Thoracic aorta (tissue), 2 donors: ENCODE results near the gene ALDH3A2. TPM values are rescaled to one million over a fixed set of nuclear protein-coding genes. Genes with fewer than 3 reads are reported as not detected.

ENCODE experiments used
- ATAC-seq: fragments of 150-250 bp; one replicate; pipeline ENCODE4 v1.8.0; 2017; ENCODE audit warnings: low read depth; ENCODE audit not compliant: insufficient number of reproducible peaks, low FRiP score
- DNase-seq: peaks from one replicate; pipeline ENCODE4 v3.0.0-alpha.2; 2020; ENCODE audit warnings: low spot score
- H3K27ac ChIP-seq, 2 donors: fragments of 200-600 bp; sonication (generic); 1 replicate in 1 of 2; 2 replicates in 1 of 2; pipeline ENCODE4 v1.5.1; 2016; ENCODE audit warnings: mild to moderate bottlenecking in 2 of 2, moderate library complexity in 2 of 2
- H3K27me3 ChIP-seq: fragments of 200-600 bp; sonication (generic); replicated peaks from 2 replicates; pipeline ENCODE4 v1.6.0; 2016; ENCODE audit warnings: mild to moderate bottlenecking; ENCODE audit not compliant: insufficient read depth
- H3K36me3 ChIP-seq: fragments of 200-600 bp; sonication (generic); one replicate; pipeline ENCODE4 v1.5.1; 2016
- H3K4me1 ChIP-seq, 2 donors: fragments of 200-600 bp; sonication (generic); 1 replicate in 1 of 2; 2 replicates in 1 of 2; pipeline versions ENCODE4 v1.5.1 to v1.6.0; 2016; ENCODE audit warnings: low read depth in 2 of 2, mild to moderate bottlenecking in 1 of 2; ENCODE audit not compliant: control insufficient read depth in 1 of 2
- H3K4me3 ChIP-seq: fragments of 200-600 bp; sonication (generic); 2 replicates; pipeline ENCODE4 v1.5.1; 2016; ENCODE audit warnings: mild to moderate bottlenecking
- H3K9me3 ChIP-seq: fragments of 200-600 bp; sonication (generic); 2 replicates; pipeline ENCODE4 v1.5.1; 2016
- total RNA-seq, 2 donors: library from RNA; depleted of rRNA; stranded (reverse); fragments of >200 nt; gene quantifications; one replicate each; pipeline versions ENCODE4 v1.1.0 to v1.2.3, GENCODE V29; 2016
- TF ChIP-seq, protein P1 (sequence below): fragments of 200-600 bp; sonication (generic); IDR thresholded peaks from one replicate; pipeline ENCODE4 v1.5.1; 2019; ENCODE audit warnings: antibody characterized with exemption

The ALDH3A2 gene
- total RNA-seq, 2 donors from 2014 or later: 98.1 to 125 TPM

GRCh38 chr17:19644493-19645210, 3.9 kb upstream of the ALDH3A2 start:
- ATAC-seq: no peak
- DNase-seq: no peak
- Histone ChIP-seq H3K27me3 (no peaks in the 10 kb centered on the region), H3K36me3 (no peaks in the 10 kb centered on the region), H3K27ac (no peak overlapping the region), H3K4me1 (peaks cover 13 to 35% of the 10 kb centered on the region in 2 donors), H3K9me3 (no peaks in the 10 kb centered on the region), H3K4me3 (no peak overlapping the region)
- TF ChIP-seq, protein P1, sequence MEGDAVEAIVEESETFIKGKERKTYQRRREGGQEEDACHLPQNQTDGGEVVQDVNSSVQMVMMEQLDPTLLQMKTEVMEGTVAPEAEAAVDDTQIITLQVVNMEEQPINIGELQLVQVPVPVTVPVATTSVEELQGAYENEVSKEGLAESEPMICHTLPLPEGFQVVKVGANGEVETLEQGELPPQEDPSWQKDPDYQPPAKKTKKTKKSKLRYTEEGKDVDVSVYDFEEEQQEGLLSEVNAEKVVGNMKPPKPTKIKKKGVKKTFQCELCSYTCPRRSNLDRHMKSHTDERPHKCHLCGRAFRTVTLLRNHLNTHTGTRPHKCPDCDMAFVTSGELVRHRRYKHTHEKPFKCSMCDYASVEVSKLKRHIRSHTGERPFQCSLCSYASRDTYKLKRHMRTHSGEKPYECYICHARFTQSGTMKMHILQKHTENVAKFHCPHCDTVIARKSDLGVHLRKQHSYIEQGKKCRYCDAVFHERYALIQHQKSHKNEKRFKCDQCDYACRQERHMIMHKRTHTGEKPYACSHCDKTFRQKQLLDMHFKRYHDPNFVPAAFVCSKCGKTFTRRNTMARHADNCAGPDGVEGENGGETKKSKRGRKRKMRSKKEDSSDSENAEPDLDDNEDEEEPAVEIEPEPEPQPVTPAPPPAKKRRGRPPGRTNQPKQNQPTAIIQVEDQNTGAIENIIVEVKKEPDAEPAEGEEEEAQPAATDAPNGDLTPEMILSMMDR: no peak

GRCh38 chr17:19645734-19646201, 2.8 kb upstream of the ALDH3A2 start:
- H3K4me1 ChIP-seq: peaks cover 17 to 46% of the 10 kb centered on the region in 2 donors
- no peaks in the 10 kb centered on the region for H3K9me3 ChIP-seq
- TF ChIP-seq, protein P1: peak; percentile 27
- peak overlapping the region; percentile 27 to 92 for H3K27ac ChIP-seq
- H3K4me3 ChIP-seq: no peak overlapping the region
- no peaks in the 10 kb centered on the region for H3K27me3 ChIP-seq
- no peaks in the 10 kb centered on the region for H3K36me3 ChIP-seq
- ATAC-seq: no peak
- DNase-seq: no peak

- H3K27me3 ChIP-seq: no peaks in the 10 kb centered on the region
- H3K27ac ChIP-seq: peak overlapping the region; percentile 92 to 97
- H3K4me3 ChIP-seq: peak overlapping the region; percentile 93
- no peak for DNase-seq
- TF ChIP-seq, protein P1: no peak
- H3K4me1 ChIP-seq: peaks cover 29 to 59% of the 10 kb centered on the region in 2 donors
- no peak for ATAC-seq
- H3K9me3 ChIP-seq: no peaks in the 10 kb centered on the region
- H3K36me3 ChIP-seq: no peaks in the 10 kb centered on the region
Observed at GRCh38 chr17:19646788-19647696, 1.5 kb upstream of the ALDH3A2 start.

DNA sequence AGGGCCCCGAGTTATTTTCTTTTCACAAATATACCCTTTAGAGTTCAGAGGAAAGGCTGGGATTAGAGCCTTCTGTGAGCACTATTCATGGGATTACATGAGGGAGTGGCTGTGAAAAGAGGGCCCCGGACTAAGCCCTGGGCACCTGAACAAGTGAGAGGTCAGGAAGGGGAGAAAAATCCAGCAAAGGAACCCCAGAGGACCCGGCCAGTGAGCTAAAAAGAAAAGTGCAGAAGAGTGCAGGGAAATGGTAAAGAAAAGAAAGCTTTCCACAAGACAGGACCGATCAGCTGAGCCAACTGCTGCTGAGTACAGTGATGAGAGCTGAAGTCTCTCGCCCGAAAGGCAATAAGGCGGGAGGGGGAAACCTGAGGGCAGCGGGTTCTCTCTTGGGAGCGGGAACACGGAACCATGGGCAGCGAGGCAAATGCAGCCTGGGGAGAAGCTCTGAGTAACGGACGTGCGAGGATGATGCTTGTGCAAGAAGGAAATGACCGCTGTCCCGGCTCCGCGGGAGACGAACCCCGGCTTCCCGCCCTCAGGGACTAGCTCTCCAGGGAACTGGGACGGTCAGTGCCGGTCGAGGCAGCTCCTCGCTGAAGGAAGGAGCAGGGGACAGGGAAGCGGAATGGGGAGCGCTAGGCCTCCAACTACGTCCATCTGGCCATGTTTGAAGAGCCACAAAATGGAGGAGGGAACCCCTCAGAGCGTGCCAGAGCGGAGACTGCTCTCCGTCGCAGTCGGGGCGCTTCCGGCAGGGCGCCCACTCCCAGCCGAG, 665 bp upstream of the ALDH3A2 start:
- no peaks in the 10 kb centered on the region for H3K36me3 ChIP-seq
- no peaks in the 10 kb centered on the region for H3K9me3 ChIP-seq
- H3K27me3 ChIP-seq: no peaks in the 10 kb centered on the region
- peak overlapping the region; percentile 93 for H3K4me3 ChIP-seq
- TF ChIP-seq, protein P1: no peak
- ATAC-seq (peak; percentile 35), DNase-seq (peak; percentile 42)
- H3K4me1 ChIP-seq: peaks cover 33 to 67% of the 10 kb centered on the region in 2 donors
- H3K27ac ChIP-seq: peak overlapping the region; percentile 92 to 97
